T-helper 17 cell (primary cell): ENCODE measurements around the gene MBD5. TPM values are rescaled to one million over a fixed set of nuclear protein-coding genes. Genes with fewer than 3 reads are reported as not detected.

Experiments
- ATAC-seq: fragments of 150-1000 bp; cut with Tn5 transposase; 2 replicates; pipeline ENCODE4 v1.10.0; 2021; ENCODE audit warnings: mild to moderate bottlenecking, moderate library complexity
- DNase-seq, 3 donors: peaks; one replicate each; pipeline versions ENCODE4 v3.0.0 to v3.0.0-alpha.2; 2020 to 2021
- H3K9me3 ChIP-seq: one replicate; pipeline ENCODE4 v1.7.0; 2013; ENCODE audit warnings: low read length, mild to moderate bottlenecking; ENCODE audit not compliant: control insufficient read depth, poor library complexity, severe bottlenecking
- H3K27ac Mint-ChIP-seq: one replicate; pipeline ENCODE4 v1.8.0; 2022; ENCODE audit warnings: mild to moderate bottlenecking, moderate library complexity, mixed read lengths
- H3K27me3 Mint-ChIP-seq: one replicate; pipeline ENCODE4 v1.8.0; 2022; ENCODE audit warnings: mixed read lengths
- H3K36me3 Mint-ChIP-seq: one replicate; pipeline ENCODE4 v1.8.0; 2022; ENCODE audit warnings: low read depth, mixed read lengths
- H3K4me1 Mint-ChIP-seq: one replicate; pipeline ENCODE4 v1.8.0; 2022; ENCODE audit warnings: mild to moderate bottlenecking, mixed read lengths
- H3K4me3 Mint-ChIP-seq: one replicate; pipeline ENCODE4 v1.8.0; 2022; ENCODE audit warnings: mild to moderate bottlenecking, moderate library complexity, mixed read lengths
- total RNA-seq, 4 donors: library from RNA in 2 of 4; stranded (reverse) in 2 of 4; gene quantifications; one replicate each; pipeline ENCODE4 v1.2.3 and lab custom pipeline; 2022 to 2026

MBD5 gene
- total RNA-seq, 2 donors from 2014 or later: 56.1 to 56.8 TPM

DNA sequence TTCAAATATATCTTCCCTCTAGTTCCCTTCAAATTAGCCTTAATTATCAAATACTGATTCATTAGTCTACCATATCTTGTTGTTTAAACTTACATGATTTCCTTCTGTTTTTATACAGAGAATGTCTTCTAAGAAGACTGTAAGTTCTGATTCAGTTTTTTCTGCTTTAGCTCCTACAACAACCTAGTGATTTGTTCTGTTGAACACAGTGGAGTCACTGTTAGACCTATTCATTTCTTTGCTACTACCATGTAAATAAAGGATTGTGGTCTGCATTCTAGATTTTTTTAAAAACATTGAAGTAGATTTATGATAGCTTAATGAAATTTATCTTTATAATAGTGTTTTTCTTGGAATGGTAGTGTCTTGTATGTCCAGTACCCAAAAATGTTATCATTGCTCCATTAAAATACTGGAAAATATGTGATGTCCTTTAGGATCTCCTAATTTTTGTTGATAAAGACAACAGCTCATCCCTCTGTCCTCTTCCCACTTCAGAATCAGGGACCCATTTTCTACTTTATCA is 146.4 kb downstream of the MBD5 start:
- peaks cover 3% of the 10 kb centered on the region for H3K36me3 Mint-ChIP-seq
- no peaks in the 10 kb centered on the region for H3K9me3 ChIP-seq
- ATAC-seq (no peak), DNase-seq (no peak)
- H3K27ac Mint-ChIP-seq: peak overlapping the region; percentile 32
- H3K4me1 Mint-ChIP-seq: peaks cover 4% of the 10 kb centered on the region
- no peak overlapping the region for H3K4me3 Mint-ChIP-seq
- no peaks in the 10 kb centered on the region for H3K27me3 Mint-ChIP-seq

DNA sequence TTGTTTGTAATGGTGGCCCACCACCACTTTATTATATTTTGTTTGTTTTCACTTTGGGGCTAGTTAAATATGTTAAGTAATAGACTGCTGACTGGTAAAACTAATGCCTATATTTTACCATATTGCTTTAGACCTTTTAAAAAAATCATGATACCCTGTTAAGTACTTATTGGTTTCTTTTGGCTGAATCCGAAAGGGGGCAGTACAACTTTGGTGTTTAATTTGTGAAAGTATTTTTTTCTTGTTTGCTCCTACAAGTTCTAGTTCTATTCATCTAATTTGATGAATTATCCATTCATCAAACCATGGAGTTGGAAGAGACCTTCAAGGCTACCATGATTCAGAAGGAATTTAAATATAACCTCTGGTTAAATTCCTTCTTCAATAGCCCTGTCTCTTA is 147.0 kb downstream of the MBD5 start:
- DNase-seq (no peak), ATAC-seq (no peak)
- Mint-ChIP-seq H3K4me3 (no peak overlapping the region), H3K4me1 (peaks cover 4% of the 10 kb centered on the region), H3K36me3 (peaks cover 3% of the 10 kb centered on the region), H3K27ac (peak overlapping the region; percentile 32), H3K27me3 (no peaks in the 10 kb centered on the region)
- no peaks in the 10 kb centered on the region for H3K9me3 ChIP-seq

DNA sequence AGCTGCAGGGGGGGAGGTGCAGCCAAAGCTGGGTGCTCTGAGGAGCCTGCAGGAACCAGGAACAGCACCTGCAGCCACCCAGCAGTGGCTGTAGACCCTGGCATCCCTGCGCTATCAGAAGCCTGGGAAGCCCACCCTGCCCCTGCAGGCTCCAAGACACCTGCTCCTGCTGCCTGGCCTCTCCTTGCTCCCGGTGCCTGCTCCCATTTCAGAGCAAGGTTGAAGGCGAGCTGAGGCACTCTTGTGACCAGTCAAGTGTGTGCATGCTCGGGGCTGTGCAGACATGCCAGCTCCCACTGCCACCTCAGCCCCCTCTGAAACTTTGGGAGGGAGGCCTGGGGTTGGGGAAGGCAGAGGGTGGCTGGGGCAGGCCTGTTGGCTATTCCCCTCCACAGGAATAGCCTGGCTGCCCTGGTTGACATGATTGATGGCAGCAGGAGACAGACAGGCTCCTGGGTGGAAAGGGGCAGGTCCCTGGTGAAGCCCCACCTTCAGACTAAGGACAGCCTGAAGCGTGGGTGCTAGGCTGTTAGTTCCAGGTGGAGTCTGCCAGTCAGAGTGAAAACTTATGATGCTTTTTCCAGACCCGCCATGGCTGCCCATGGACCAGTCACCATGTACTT is 151.4 kb downstream of the MBD5 start:
- Mint-ChIP-seq H3K27ac (no peak overlapping the region), H3K36me3 (peaks cover 3% of the 10 kb centered on the region), H3K4me3 (no peak overlapping the region), H3K4me1 (no peaks in the 10 kb centered on the region), H3K27me3 (no peaks in the 10 kb centered on the region)
- DNase-seq: no peak
- no peak for ATAC-seq
- H3K9me3 ChIP-seq: no peaks in the 10 kb centered on the region

DNA sequence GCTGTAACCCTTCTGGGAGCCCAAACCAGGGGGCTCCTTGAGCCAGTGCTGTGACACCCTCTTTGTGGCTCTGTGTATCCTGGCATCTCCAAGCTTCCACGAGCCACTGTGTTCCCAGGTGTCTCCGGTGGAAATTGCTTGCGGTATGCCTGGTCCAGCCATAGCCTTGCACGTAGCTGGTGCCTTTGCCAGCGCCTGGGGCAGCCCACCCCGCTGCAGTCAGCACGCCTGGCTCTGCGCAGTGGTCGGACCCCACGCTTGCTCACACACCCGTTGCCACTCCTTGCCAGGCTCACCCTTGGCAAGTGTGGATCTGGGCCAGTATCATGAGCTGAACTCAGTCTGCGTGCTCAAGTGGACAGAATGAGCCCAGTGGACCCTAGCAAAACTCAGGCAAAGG is 152.3 kb downstream of the MBD5 start:
- H3K4me3 Mint-ChIP-seq: no peak overlapping the region
- ATAC-seq: no peak
- H3K36me3 Mint-ChIP-seq: no peaks in the 10 kb centered on the region
- no peaks in the 10 kb centered on the region for H3K27me3 Mint-ChIP-seq
- H3K27ac Mint-ChIP-seq: no peak overlapping the region
- H3K9me3 ChIP-seq: no peaks in the 10 kb centered on the region
- no peak for DNase-seq
- H3K4me1 Mint-ChIP-seq: no peaks in the 10 kb centered on the region

DNA sequence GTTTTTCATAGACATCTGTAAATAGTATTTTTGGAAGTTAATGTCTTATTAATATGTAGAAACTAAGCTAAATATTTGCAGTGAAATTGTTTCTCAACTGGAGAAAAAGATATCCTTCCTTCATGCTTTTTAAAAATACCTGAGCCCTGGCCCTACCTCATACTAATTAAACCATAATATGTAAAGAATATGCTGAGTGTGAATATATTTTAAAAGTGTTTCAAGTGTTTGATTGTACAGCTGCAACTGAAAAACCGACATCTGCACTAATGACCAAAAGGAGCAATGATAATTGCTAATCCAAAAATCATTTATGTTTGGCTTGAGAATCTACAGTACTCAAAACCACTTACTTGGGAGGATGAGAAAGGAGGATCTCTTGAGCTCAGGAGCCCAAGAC is 156.7 kb downstream of the MBD5 start:
- H3K36me3 Mint-ChIP-seq: peaks cover 3% of the 10 kb centered on the region
- H3K9me3 ChIP-seq: no peaks in the 10 kb centered on the region
- no peaks in the 10 kb centered on the region for H3K27me3 Mint-ChIP-seq
- no peak overlapping the region for H3K4me3 Mint-ChIP-seq
- ATAC-seq (no peak), DNase-seq (no peak)
- no peak overlapping the region for H3K27ac Mint-ChIP-seq
- no peaks in the 10 kb centered on the region for H3K4me1 Mint-ChIP-seq

DNA sequence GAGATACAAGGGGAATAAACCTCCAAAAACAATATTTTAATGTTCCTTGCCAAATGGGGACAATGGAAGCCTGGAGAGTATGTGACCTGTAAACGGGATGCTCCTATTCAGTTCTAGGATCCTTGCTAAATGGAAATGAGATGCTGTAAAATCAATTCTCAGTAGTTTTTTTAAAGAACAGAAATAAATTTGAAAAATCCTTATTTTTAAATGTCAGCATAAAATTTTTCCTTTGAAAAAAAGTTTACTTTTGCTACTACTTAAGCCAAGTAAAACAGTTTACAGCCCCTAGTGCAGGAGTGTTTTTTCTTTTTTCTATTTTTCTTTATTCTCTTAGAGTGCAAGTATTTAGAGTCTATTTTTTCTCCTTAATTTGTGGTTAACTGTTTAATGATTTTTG is 158.8 kb downstream of the MBD5 start:
- Mint-ChIP-seq H3K27me3 (no peaks in the 10 kb centered on the region), H3K4me3 (no peak overlapping the region), H3K4me1 (no peaks in the 10 kb centered on the region), H3K27ac (no peak overlapping the region), H3K36me3 (peaks cover 8% of the 10 kb centered on the region)
- H3K9me3 ChIP-seq: no peaks in the 10 kb centered on the region
- DNase-seq: no peak
- ATAC-seq: no peak

DNA sequence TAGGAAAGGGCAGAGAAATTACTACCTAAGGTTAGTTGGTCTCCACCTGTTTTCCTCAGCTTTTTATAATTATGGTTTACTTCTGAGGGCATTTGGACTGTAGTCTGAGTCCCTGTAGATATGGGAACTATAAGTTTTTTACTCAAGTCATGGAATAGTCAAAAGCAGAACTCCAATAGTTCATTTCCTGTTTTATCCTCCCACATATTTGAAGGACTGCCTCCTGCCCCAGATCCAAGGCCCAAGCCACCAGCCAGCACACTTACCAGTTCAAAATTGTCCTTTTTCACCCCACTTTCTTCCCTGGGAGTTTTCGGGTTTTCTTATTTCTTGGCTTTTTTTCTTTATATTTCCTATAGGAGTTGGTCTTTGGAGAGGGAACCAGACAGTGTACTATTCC is 164.1 kb downstream of the MBD5 start:
- ATAC-seq (no peak), DNase-seq (no peak)
- H3K4me3 Mint-ChIP-seq: no peak overlapping the region
- no peaks in the 10 kb centered on the region for H3K9me3 ChIP-seq
- no peak overlapping the region for H3K27ac Mint-ChIP-seq
- H3K4me1 Mint-ChIP-seq: no peaks in the 10 kb centered on the region
- H3K27me3 Mint-ChIP-seq: no peaks in the 10 kb centered on the region
- peaks cover 11% of the 10 kb centered on the region for H3K36me3 Mint-ChIP-seq

DNA sequence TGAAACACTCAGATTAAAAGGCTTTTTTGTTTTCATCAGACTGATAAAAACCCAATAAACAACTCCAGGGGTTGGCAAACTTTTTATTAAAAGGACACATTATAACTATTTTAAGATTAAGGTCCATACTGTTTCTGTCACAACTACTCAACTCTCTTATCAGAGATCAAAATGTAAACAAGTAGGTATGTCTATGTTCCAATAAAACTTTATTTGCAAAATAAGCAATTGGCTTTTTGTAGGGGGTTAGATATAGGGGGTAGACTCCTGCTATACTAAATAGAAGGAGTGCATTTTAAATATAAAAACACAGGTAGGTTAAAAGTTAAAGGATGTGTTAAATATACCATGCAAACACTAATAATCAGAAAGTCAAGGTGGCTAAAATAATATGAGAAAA is 174.0 kb downstream of the MBD5 start:
- Mint-ChIP-seq H3K4me3 (no peak overlapping the region), H3K27me3 (no peaks in the 10 kb centered on the region), H3K27ac (no peak overlapping the region), H3K36me3 (no peaks in the 10 kb centered on the region), H3K4me1 (peaks cover 3% of the 10 kb centered on the region)
- DNase-seq: no peak
- ATAC-seq: no peak
- H3K9me3 ChIP-seq: no peaks in the 10 kb centered on the region

DNA sequence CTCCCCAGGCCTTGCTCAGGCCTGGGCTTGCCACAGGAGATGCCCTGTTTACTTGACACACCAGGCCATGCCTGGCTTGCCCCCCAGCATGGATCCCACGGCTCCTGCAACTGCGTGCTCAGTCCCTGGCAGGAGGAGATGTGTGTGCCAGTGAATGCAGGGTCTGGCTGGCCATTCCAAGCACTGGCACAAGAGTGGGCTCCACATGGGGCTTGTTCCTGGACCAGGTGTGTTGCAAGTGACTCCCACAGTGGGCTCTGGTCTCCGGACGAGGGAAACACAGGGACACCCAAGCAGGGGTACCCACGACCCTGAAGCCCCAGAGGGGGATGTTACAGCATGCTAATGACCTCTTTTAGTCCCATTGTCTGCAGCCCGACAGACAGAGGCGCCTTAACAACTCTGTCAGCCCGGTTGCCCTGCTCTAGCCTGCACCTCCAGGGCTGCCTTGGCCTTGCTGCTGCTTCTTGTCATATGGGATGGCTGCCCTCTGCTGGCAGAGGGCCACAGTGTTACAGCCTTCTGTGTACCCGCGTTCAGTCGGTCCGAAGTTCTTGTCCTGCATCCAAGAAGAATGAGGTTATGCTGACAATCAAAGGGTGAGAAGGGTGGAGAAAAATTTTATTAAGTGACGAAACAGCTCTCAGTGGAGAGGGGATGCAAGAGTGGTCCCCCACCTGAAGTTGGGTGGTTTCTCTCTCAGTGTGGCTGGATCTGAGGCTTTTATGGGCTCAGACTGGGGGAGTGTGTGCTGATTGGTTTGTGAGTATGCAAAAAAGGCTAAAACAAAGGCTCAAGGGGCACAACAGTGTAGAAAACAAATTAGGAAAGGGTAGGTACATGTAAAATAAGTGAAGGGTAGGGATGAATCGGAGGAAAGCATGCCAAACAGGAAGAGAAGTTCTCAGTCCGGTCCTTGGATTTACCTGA is 180.4 kb downstream of the MBD5 start:
- no peaks in the 10 kb centered on the region for H3K27me3 Mint-ChIP-seq
- DNase-seq: peak in 2 of 3 donors; percentile 8 to 9

DNA sequence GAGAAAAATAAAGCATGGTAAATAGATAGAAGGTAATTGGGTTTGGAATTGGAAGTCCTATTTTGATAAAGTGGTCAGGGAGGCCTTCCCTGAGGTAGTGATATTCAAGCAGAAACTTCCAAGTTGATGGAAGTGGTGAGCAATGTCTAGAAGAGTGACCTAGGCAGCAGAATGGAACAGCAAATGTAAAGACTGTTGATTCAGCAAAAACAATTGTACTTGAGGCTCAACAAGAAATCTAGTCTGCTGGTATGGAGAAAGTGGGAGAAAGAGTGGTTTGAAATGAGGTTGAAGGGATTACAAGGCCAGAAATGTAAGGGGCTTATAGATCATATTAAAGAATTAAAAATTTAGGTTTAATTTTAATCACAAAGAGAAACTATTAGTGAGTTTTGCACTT is 181.3 kb downstream of the MBD5 start:
- Mint-ChIP-seq H3K4me3 (no peak overlapping the region), H3K4me1 (peaks cover 2% of the 10 kb centered on the region), H3K27me3 (no peaks in the 10 kb centered on the region), H3K27ac (no peak overlapping the region), H3K36me3 (peaks cover 3% of the 10 kb centered on the region)
- DNase-seq (no peak), ATAC-seq (no peak)
- no peaks in the 10 kb centered on the region for H3K9me3 ChIP-seq

More for the DNA sequence above, 180.4 kb downstream of the MBD5 start:
- Mint-ChIP-seq H3K27ac (no peak overlapping the region), H3K4me1 (peaks cover 2% of the 10 kb centered on the region), H3K4me3 (no peak overlapping the region), H3K36me3 (peaks cover 3% of the 10 kb centered on the region)
- peak; percentile 52 for ATAC-seq
- H3K9me3 ChIP-seq: no peaks in the 10 kb centered on the region

DNA sequence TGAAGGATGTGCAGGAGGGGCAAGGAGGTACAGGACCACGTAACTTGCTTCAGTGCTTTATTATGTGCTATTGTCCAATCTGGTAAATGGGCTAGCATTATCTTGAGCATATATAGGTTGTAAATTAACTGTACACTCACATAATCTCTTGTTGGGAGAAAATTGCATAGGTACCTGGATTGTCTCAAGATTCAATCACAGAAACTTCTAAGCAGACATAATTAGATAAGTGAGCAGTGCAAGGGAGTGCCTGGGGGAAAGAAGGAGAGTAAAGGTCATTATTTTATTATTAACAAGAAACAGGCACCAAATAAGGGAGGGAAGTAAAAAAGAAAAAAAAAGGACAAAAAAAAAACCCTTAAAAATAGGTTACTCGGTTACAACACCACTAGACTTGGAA is 186.2 kb downstream of the MBD5 start:
- Mint-ChIP-seq H3K27me3 (no peaks in the 10 kb centered on the region), H3K4me3 (no peak overlapping the region), H3K27ac (no peak overlapping the region), H3K4me1 (peaks cover 2% of the 10 kb centered on the region), H3K36me3 (peaks cover 2% of the 10 kb centered on the region)
- DNase-seq (no peak), ATAC-seq (no peak)
- no peaks in the 10 kb centered on the region for H3K9me3 ChIP-seq

DNA sequence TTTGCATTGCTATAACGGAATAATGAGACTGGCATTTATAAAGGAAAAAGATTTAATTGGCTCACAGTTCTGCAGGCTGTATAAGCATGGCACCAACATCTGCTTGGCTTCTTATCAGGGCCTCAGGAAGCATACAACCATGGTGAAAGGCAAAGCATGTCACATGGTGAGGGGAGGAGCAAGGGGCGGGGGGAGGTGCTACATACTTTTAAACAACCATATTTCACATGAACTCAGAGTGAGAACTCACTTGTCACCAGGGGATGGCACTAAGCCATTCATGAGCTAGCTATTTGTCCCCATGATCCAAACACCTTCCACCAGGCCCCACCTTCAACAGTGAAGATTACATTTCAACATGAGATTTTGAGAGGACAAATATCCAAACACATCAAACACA is 188.7 kb downstream of the MBD5 start:
- Mint-ChIP-seq H3K4me1 (no peaks in the 10 kb centered on the region), H3K36me3 (no peaks in the 10 kb centered on the region), H3K4me3 (no peak overlapping the region), H3K27ac (no peak overlapping the region), H3K27me3 (no peaks in the 10 kb centered on the region)
- DNase-seq (no peak), ATAC-seq (no peak)
- no peaks in the 10 kb centered on the region for H3K9me3 ChIP-seq

DNA sequence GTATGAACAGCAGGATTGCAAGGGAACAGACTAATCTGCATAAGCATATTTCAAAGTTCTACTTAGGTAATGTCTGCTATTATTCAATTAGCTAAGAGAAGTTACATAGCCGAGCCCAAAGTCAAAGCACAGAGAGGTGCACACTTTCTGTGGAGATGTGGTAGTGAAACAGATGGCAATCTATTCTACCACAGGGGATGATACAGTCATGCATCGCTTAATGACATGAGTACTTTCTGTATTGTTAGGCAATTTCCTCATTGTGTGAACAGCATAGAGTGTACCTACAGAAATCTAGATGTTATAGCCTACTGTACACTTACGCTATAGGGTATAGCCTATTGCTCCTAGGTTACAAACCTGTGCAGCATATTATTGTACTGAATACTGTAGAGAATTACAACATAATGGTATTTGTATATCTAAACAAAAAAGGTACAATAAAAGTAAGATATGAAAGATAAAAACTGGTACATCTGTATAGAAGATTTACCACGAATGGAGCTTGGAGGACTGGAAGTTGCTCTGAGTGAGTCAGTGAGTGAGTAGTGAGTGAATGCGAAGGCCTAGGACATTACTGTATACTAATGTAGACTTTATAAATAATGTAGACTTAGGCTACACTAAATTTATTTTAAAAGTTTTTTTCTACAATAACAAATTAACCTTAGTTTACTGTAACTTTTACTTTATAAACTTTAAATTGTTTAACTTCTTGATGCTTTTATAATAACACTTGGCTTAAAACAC is 197.6 kb downstream of the MBD5 start:
- no peak overlapping the region for H3K4me3 Mint-ChIP-seq

More for the DNA sequence above, 197.6 kb downstream of the MBD5 start:
- ATAC-seq (no peak), DNase-seq (no peak)
- H3K27me3 Mint-ChIP-seq: no peaks in the 10 kb centered on the region
- H3K27ac Mint-ChIP-seq: no peak overlapping the region
- H3K4me1 Mint-ChIP-seq: no peaks in the 10 kb centered on the region
- H3K36me3 Mint-ChIP-seq: no peaks in the 10 kb centered on the region
- H3K9me3 ChIP-seq: no peaks in the 10 kb centered on the region
